Activated naive CD8-positive, alpha-beta T cell treated with anti-CD3 and anti-CD28 coated beads, Interleukin-2, amount 50 U/mL, for 24 hours (primary cell): ENCODE data around the gene MXI1.
"Not testable (repeated sequence)": the region's sequence is repeated elsewhere in the genome, so short reads cannot be mapped to it uniquely, and the experiment has no call there.

Source experiments
- ATAC-seq: fragments of 150-1000 bp; cut with Tn5 transposase; one replicate; pipeline ENCODE4 v1.10.0; 2021
- DNase-seq: peaks from one replicate; pipeline ENCODE4 v3.0.0; 2021
- H3K27ac Mint-ChIP-seq: one replicate; pipeline ENCODE4 v1.8.0; 2021; ENCODE audit warnings: mild to moderate bottlenecking, mixed read lengths
- H3K27me3 Mint-ChIP-seq: one replicate; pipeline ENCODE4 v1.8.0; 2021; ENCODE audit warnings: mixed read lengths
- H3K36me3 Mint-ChIP-seq: one replicate; pipeline ENCODE4 v1.8.0; 2021; ENCODE audit warnings: low read depth, mixed read lengths
- H3K4me1 Mint-ChIP-seq: one replicate; pipeline ENCODE4 v1.8.0; 2021; ENCODE audit warnings: mixed read lengths
- H3K4me3 Mint-ChIP-seq: one replicate; pipeline ENCODE4 v1.8.0; 2021; ENCODE audit warnings: mild to moderate bottlenecking, moderate library complexity, mixed read lengths
- H3K9me3 Mint-ChIP-seq: one replicate; pipeline ENCODE4 v1.8.0; 2021; ENCODE audit warnings: mixed read lengths

MXI1 gene

DNA sequence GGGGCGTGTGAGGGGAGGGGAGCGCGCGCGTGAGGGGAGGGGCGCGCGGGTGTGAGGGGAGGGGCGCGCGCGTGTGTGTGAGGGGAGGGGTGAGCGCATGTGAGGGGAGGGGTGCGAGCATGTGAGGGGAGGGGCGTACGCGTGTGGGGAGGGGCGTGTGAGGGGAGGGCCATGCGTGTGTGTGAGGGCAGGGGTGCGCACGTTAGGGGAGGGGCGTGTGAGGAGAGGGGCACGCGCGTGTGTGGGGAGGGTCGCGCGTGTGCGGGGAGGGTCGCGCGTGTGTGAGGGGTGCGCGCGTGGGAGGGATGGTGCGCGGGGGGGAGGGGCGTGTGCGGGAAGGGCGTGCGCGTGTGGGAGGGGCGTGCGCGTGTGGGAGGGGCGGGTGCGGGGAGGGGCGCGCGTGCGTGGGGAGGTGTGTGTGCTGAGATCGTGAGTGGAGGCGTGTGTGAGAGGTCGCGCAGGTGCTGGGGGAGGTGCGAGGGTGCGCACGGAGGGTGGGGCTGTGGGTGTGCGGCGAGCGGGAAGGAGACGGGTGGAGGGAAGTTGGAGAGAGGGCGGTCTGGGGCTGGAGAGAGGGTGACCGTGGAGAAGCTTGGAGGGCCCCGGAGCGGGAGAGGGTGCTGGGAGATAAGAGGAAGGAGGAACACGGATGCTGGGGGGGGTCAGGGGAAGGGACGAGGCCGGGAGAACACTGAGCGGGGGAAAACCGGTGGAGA, 19.7 kb downstream of the MXI1 start:
- peak overlapping the region; percentile 91 for H3K4me3 Mint-ChIP-seq
- ATAC-seq (no peak), DNase-seq (peak; percentile 68)
- H3K27ac Mint-ChIP-seq = peak overlapping the region; percentile 90
- no peaks in the 10 kb centered on the region for H3K27me3 Mint-ChIP-seq
- H3K4me1 Mint-ChIP-seq = peaks cover 36% of the 10 kb centered on the region
- no peaks in the 10 kb centered on the region for H3K9me3 Mint-ChIP-seq
- H3K36me3 Mint-ChIP-seq = peaks cover 6% of the 10 kb centered on the region

GRCh38 chr10:110228066-110228465, 20.7 kb downstream of the MXI1 start:
- Mint-ChIP-seq H3K4me1 (peaks cover 26% of the 10 kb centered on the region), H3K27ac (no peak overlapping the region), H3K36me3 (peaks cover 11% of the 10 kb centered on the region), H3K9me3 (no peaks in the 10 kb centered on the region), H3K27me3 (no peaks in the 10 kb centered on the region), H3K4me3 (no peak overlapping the region)
- no peak for DNase-seq
- no peak for ATAC-seq

DNA sequence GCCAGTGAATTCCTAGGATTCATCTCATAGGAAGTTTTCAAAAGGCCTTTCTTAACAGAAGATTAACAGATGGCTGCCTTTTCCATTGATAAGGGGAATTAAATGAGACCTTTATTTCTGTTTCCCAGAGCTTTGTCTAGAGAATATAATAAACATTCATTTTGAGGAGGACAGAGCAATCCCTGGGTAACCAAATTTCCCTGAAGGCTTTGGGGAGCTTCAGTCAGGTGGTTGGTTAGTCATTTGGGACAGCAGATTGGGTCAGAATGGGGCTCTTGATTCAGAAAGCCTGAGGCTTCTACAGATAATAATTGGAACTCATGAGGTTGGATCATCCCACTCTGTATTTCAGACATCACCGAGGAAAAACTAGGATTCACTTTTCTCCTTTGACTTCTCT, 21.8 kb downstream of the MXI1 start:
- H3K4me3 Mint-ChIP-seq = no peak overlapping the region

DNA sequence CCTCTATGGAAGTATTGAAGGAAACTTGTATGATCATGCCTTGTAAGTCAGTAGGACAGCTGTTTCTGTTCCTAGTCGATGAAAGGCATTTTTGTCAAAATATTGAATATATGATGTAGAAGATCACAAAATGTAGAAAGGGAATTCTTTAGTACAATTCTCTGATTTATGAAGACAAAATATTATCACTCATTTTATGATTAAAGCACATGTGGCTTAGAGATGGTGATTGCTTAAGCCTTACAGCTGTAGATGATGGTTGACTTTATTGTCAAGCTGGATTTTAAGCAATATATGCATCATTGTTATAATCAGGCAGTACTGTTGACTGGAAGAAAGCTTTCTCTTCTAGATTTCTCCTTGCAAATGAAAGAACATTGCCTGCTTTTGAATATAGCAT, 26.4 kb downstream of the MXI1 start:
- no peaks in the 10 kb centered on the region for H3K4me1 Mint-ChIP-seq
- H3K9me3 Mint-ChIP-seq = peaks cover 3% of the 10 kb centered on the region
- H3K27ac Mint-ChIP-seq = no peak overlapping the region
- DNase-seq (no peak), ATAC-seq (no peak)
- H3K4me3 Mint-ChIP-seq = no peak overlapping the region
- H3K36me3 Mint-ChIP-seq = peaks cover 22% of the 10 kb centered on the region
- no peaks in the 10 kb centered on the region for H3K27me3 Mint-ChIP-seq

More for the DNA sequence above, 21.8 kb downstream of the MXI1 start:
- no peak overlapping the region for H3K27ac Mint-ChIP-seq
- H3K4me1 Mint-ChIP-seq = peaks cover 17% of the 10 kb centered on the region
- peaks cover 12% of the 10 kb centered on the region for H3K36me3 Mint-ChIP-seq
- DNase-seq (no peak), ATAC-seq (no peak)
- H3K9me3 Mint-ChIP-seq = no peaks in the 10 kb centered on the region
- H3K27me3 Mint-ChIP-seq = no peaks in the 10 kb centered on the region

GRCh38 chr10:110237894-110238480, 30.6 kb downstream of the MXI1 start:
- Mint-ChIP-seq H3K27ac (no peak overlapping the region), H3K27me3 (no peaks in the 10 kb centered on the region), H3K9me3 (peaks cover 3% of the 10 kb centered on the region), H3K4me3 (no peak overlapping the region), H3K4me1 (peaks cover 18% of the 10 kb centered on the region), H3K36me3 (peaks cover 23% of the 10 kb centered on the region)
- ATAC-seq (no peak), DNase-seq (no peak)

- Mint-ChIP-seq H3K4me1 (peaks cover 18% of the 10 kb centered on the region), H3K27ac (no peak overlapping the region), H3K9me3 (peaks cover 3% of the 10 kb centered on the region), H3K27me3 (no peaks in the 10 kb centered on the region), H3K36me3 (peaks cover 21% of the 10 kb centered on the region), H3K4me3 (no peak overlapping the region)
- ATAC-seq = no peak
- no peak for DNase-seq
Measured at GRCh38 chr10:110239892-110240291, 32.5 kb downstream of the MXI1 start.

- DNase-seq (no peak), ATAC-seq (no peak)
- H3K9me3 Mint-ChIP-seq = peaks cover 3% of the 10 kb centered on the region
- peaks cover 19% of the 10 kb centered on the region for H3K4me1 Mint-ChIP-seq
- peaks cover 5% of the 10 kb centered on the region for H3K27me3 Mint-ChIP-seq
- H3K36me3 Mint-ChIP-seq = peaks cover 29% of the 10 kb centered on the region
- H3K4me3 Mint-ChIP-seq = no peak overlapping the region
- H3K27ac Mint-ChIP-seq = no peak overlapping the region
Measured at GRCh38 chr10:110241407-110241806, 34.0 kb downstream of the MXI1 start.

GRCh38 chr10:110241841-110242240, 34.4 kb downstream of the MXI1 start:
- Mint-ChIP-seq H3K4me1 (peaks cover 19% of the 10 kb centered on the region), H3K27ac (no peak overlapping the region)

GRCh38 chr10:110242511-110242910, 35.1 kb downstream of the MXI1 start:
- DNase-seq (no peak), ATAC-seq (no peak)
- H3K36me3 Mint-ChIP-seq = peaks cover 32% of the 10 kb centered on the region
- no peaks in the 10 kb centered on the region for H3K9me3 Mint-ChIP-seq
- no peak overlapping the region for H3K27ac Mint-ChIP-seq
- peaks cover 9% of the 10 kb centered on the region for H3K27me3 Mint-ChIP-seq
- no peak overlapping the region for H3K4me3 Mint-ChIP-seq
- peaks cover 19% of the 10 kb centered on the region for H3K4me1 Mint-ChIP-seq

More at GRCh38 chr10:110241841-110242240, 34.4 kb downstream of the MXI1 start:
- ATAC-seq (no peak), DNase-seq (no peak)
- Mint-ChIP-seq H3K27me3 (peaks cover 6% of the 10 kb centered on the region), H3K4me3 (no peak overlapping the region), H3K9me3 (peaks cover 3% of the 10 kb centered on the region), H3K36me3 (peaks cover 34% of the 10 kb centered on the region)

GRCh38 chr10:110244550-110244949, 37.1 kb downstream of the MXI1 start:
- ATAC-seq (no peak), DNase-seq (no peak)
- Mint-ChIP-seq H3K36me3 (peaks cover 24% of the 10 kb centered on the region), H3K4me3 (no peak overlapping the region), H3K27ac (no peak overlapping the region), H3K9me3 (no peaks in the 10 kb centered on the region), H3K27me3 (peaks cover 10% of the 10 kb centered on the region), H3K4me1 (peaks cover 25% of the 10 kb centered on the region)

GRCh38 chr10:110247833-110248232, 40.4 kb downstream of the MXI1 start:
- not testable (repeated sequence) for ATAC-seq, DNase-seq, H3K27ac Mint-ChIP-seq, H3K9me3 Mint-ChIP-seq, H3K4me3 Mint-ChIP-seq
- Mint-ChIP-seq H3K4me1 (peaks cover 33% of the 10 kb centered on the region), H3K36me3 (peaks cover 22% of the 10 kb centered on the region), H3K27me3 (peaks cover 10% of the 10 kb centered on the region)

DNA sequence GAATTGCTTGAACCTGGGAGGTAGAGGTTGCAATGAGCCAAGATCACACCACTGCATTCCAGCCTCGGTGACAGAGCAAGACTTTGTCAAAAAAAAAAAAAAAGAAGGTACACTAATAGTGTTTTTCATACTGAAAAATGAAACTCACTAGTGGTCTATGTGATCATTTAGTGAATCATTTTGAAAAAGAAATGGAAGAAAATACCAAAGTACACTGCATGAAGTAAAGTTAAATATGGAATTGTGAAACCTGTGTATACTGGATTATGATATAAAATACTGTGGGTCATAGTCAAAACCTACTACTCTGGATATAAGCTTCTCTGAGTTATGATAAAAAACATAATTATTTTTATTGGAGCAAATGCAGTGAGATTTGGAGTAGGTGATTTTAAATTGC, 42.1 kb downstream of the MXI1 start:
- H3K27ac Mint-ChIP-seq, H3K9me3 Mint-ChIP-seq, H3K4me3 Mint-ChIP-seq, DNase-seq: not testable (repeated sequence)
- H3K36me3 Mint-ChIP-seq = peaks cover 25% of the 10 kb centered on the region
- peaks cover 14% of the 10 kb centered on the region for H3K27me3 Mint-ChIP-seq
- H3K4me1 Mint-ChIP-seq = peaks cover 42% of the 10 kb centered on the region
- peak; percentile 75 for ATAC-seq

DNA sequence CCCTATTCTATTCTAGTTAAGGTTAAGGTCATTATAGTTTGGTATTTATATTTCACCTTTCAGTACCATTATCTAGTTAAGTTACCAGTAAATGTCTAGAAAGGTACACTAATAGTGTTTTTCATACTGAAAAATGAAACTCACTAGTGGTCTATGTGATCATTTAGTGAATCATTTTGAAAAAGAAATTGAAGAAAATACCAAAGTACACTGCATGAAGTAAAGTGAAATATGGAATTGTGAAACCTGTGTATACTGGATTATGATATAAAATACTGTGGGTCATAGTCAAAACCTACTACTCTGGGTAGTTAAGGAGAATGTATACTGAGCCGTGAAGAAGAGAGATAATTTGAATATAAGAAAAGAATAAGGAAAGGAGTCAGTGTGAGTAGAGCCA, 44.0 kb downstream of the MXI1 start:
- H3K4me3 Mint-ChIP-seq = peak overlapping the region; percentile 35

GRCh38 chr10:110252151-110252550, 44.7 kb downstream of the MXI1 start:
- ATAC-seq = peak; percentile 35
- Mint-ChIP-seq H3K4me3 (no peak overlapping the region), H3K27ac (no peak overlapping the region), H3K27me3 (peaks cover 5% of the 10 kb centered on the region), H3K36me3 (peaks cover 25% of the 10 kb centered on the region), H3K9me3 (peaks cover 8% of the 10 kb centered on the region), H3K4me1 (peaks cover 45% of the 10 kb centered on the region)
- DNase-seq = no peak

More for the DNA sequence above, 44.0 kb downstream of the MXI1 start:
- DNase-seq, H3K27me3 Mint-ChIP-seq, H3K9me3 Mint-ChIP-seq: not testable (repeated sequence)
- Mint-ChIP-seq H3K27ac (peak overlapping the region; percentile 74), H3K4me1 (peaks cover 45% of the 10 kb centered on the region), H3K36me3 (peaks cover 32% of the 10 kb centered on the region)
- ATAC-seq = peak; percentile 82

DNA sequence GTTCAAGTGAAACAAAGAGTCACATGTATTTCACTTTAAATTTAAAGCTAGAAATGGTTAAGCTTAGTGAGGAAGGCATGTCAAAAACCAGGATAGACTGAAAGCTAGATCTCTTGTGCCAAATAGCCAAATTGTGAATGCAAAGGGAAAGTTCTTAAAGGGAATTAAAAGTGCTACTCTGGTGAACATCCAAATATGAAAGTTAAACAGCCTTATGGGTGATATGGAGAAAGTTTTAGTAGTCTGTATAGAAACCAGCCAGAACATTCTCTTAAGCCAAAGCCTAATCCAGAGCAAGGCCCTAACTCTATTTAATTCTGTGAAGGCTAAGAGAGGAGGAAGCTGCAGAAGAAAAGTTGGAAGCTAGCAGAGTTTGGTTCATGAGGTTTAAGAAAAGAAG, 47.1 kb downstream of the MXI1 start:
- Mint-ChIP-seq H3K36me3 (peaks cover 18% of the 10 kb centered on the region), H3K27me3 (peaks cover 7% of the 10 kb centered on the region), H3K4me3 (no peak overlapping the region), H3K9me3 (peaks cover 8% of the 10 kb centered on the region), H3K27ac (no peak overlapping the region), H3K4me1 (peaks cover 40% of the 10 kb centered on the region)
- DNase-seq (no peak), ATAC-seq (no peak)
